ENCODE data around the gene SRP14. TPM values are rescaled to one million over a fixed set of nuclear protein-coding genes. Genes with fewer than 3 reads are reported as not detected.

The SRP14 gene
- polyA plus RNA-seq, 2 of the 4 experiments (the other 2 are of a cell fraction): 306 to 374 TPM

- WGBS (ENCODE audit: missing lambda C conversion rate): 90% methylated on average over 10 of the region's 10 CpGs
- no peak for ATAC-seq
- CTCF ChIA-PET: interaction anchor here (0.6 to 12.9 kb wide), 8 partner anchors 11 to 1349 kb away, joined by 3 to 174 read pairs (median 5); partner anchors contain the start of genes BMF and BUB1B
- Histone ChIP-seq H3K4me3 (no peak overlapping the region), H3K9me3 (no peaks in the 10 kb centered on the region), H3K27ac (peak overlapping the region; percentile 76 to 85; a peak in 4 of 6 replicates), H3K4me2 (peak overlapping the region; percentile 68; the same call in 1 of the 3 replicates), H3K4me1 (peaks cover 47% of the 10 kb centered on the region)
- DNase-seq (ENCODE audit: low read depth in 1 of 2, low spot score in 1 of 2): no peak
- FAIRE-seq: no peak
- TF ChIP-seq EP300 (IDR thresholded peaks at IDR 0.05) (no peak), BHLHE40 (IDR thresholded peaks at IDR 0.05; ENCODE audit: low read depth, low read length) (no peak), CTCF (IDR thresholded peaks at IDR 0.05) (no peak), ZFP36 (IDR thresholded peaks at IDR 0.05; ENCODE audit: borderline replicate concordance, partially characterized antibody) (no peak), RAD21 (conservative IDR thresholded peaks at IDR 0.05 in 1 of 2, IDR thresholded peaks at IDR 0.05 in 1 of 2) (no peak), MAFK (IDR thresholded peaks at IDR 0.05; ENCODE audit: partially characterized antibody) (no peak), HEYL (CRISPR knock-in tag; IDR thresholded peaks at IDR 0.05) (no peak), JUNB (IDR thresholded peaks at IDR 0.05) (no peak), HMGXB4 (CRISPR knock-in tag; IDR thresholded peaks at IDR 0.05; ENCODE audit: borderline replicate concordance) (no peak), HOXB5 (CRISPR knock-in tag; IDR thresholded peaks at IDR 0.05) (no peak), MYC (IDR thresholded peaks at IDR 0.05; ENCODE audit: borderline replicate concordance, low read length) (no peak), ZC3H11A (IDR thresholded peaks at IDR 0.05) (no peak), ZNF302 (CRISPR knock-in tag; IDR thresholded peaks at IDR 0.05) (no peak), POLR2A (IDR thresholded peaks at IDR 0.05; ENCODE audit: low read length) (no peak)
- POLR2A ChIA-PET: interaction anchor here (1.2 kb wide), 1 partner anchor 61 kb away, joined by 5 read pairs; the partner anchor contains the start of gene BMF
Measured at GRCh38 chr15:40048211-40048792, 9.3 kb upstream of the SRP14 start.

- no peak overlapping the region for H3K4me3 ChIP-seq
- TF ChIP-seq SMC3 (IDR thresholded peaks at IDR 0.05) (0 out of 3 replicates have a peak, but pooled peaks have one; percentile 7), CEBPB (IDR thresholded peaks at IDR 0.05) (peak in 1 of 2 experiments; percentile 54; a peak in 2 of 4 replicates), ZFP36 (IDR thresholded peaks at IDR 0.05; ENCODE audit: borderline replicate concordance, partially characterized antibody) (no peak), HOXB5 (CRISPR knock-in tag; IDR thresholded peaks at IDR 0.05) (no peak)
- FAIRE-seq: no peak
- 50% methylated on average over 9 of the region's 15 CpGs for WGBS (ENCODE audit: missing lambda C conversion rate)
- ChIA-PET CTCF (interaction anchor here (0.8 to 12.9 kb wide), 11 partner anchors 12 to 231 kb away, joined by 3 to 174 read pairs (median 3); partner anchors contain the start of genes BMF and BUB1B), POLR2A (interaction anchor here (1.2 to 2.4 kb wide), 3 partner anchors 61 to 226 kb away, joined by 4 to 9 read pairs (median 5); partner anchors contain the start of genes BMF and EIF2AK4)
- peak overlapping the region; percentile 76 to 85 for H3K27ac ChIP-seq
- H3K4me2 ChIP-seq: peak overlapping the region; percentile 68
- H3K9me3 ChIP-seq: no peaks in the 10 kb centered on the region
- ATAC-seq: peak; percentile 4 to 41; a peak in 4 of 6 replicates
- DNase-seq (ENCODE audit: low read depth in 1 of 2, low spot score in 1 of 2): peak in 1 of 2 experiments; percentile 18
- H3K4me1 ChIP-seq: peaks cover 42% of the 10 kb centered on the region
Measured at GRCh38 chr15:40047415-40048210, 8.6 kb upstream of the SRP14 start.

All from A549 (cell line).